Astrocyte of the spinal cord (primary cell): ENCODE data around the gene ZNG1B.
"Not testable (repeated sequence)": the region's sequence is repeated elsewhere in the genome, so short reads cannot be mapped to it uniquely, and the experiment has no call there.

Source experiments
- DNase-seq: peaks from one replicate; pipeline ENCODE4 v3.0.0; 2011; ENCODE audit warnings: low read depth, low spot score
- H3K4me3 ChIP-seq: 2 replicates; pipeline ENCODE4 v1.5.1; 2011; ENCODE audit warnings: low read depth, mild to moderate bottlenecking, low read length, moderate library complexity
- in situ Hi-C: cut with HindIII; loops from 2 replicates; pipeline ENCODE4 v1.10.0; 2017; ENCODE audit warnings: low sequenced_read_pairs

ZNG1B gene

GRCh38 chr2:113520837-113521236 is 83.3 kb downstream of the ZNG1B start:
- DNase-seq, in situ Hi-C loops, H3K4me3 ChIP-seq: not testable (repeated sequence)

- H3K4me3 ChIP-seq, in situ Hi-C loops, DNase-seq: not testable (repeated sequence)
These were observed 84.0 kb downstream of the ZNG1B start for GRCh38 chr2:113521492-113521891.

GRCh38 chr2:113524986-113525385 is 87.5 kb downstream of the ZNG1B start:
- in situ Hi-C loops, result not testable (repeated sequence)

GRCh38 chr2:113527350-113528045 is 90.0 kb downstream of the ZNG1B start:
- DNase-seq, in situ Hi-C loops, H3K4me3 ChIP-seq: not testable (repeated sequence)

More at GRCh38 chr2:113524986-113525385, 87.5 kb downstream of the ZNG1B start:
- not testable (repeated sequence) for H3K4me3 ChIP-seq, DNase-seq

GRCh38 chr2:113528126-113528525 is 90.6 kb downstream of the ZNG1B start:
- DNase-seq, H3K4me3 ChIP-seq, in situ Hi-C loops: not testable (repeated sequence)

- in situ Hi-C loops, H3K4me3 ChIP-seq, DNase-seq: not testable (repeated sequence)
These were observed 91.4 kb downstream of the ZNG1B start for GRCh38 chr2:113528904-113529303.

GRCh38 chr2:113532991-113533390 is 95.5 kb downstream of the ZNG1B start:
- DNase-seq, H3K4me3 ChIP-seq, in situ Hi-C loops: not testable (repeated sequence)

GRCh38 chr2:113536573-113536972 is 99.1 kb downstream of the ZNG1B start:
- in situ Hi-C loops, DNase-seq, H3K4me3 ChIP-seq: not testable (repeated sequence)

GRCh38 chr2:113540834-113541203 is 103.3 kb downstream of the ZNG1B start:
- in situ Hi-C loops, result not testable (repeated sequence)

GRCh38 chr2:113541204-113541975 is 103.9 kb downstream of the ZNG1B start:
- peak; percentile 0 for DNase-seq
- H3K4me3 ChIP-seq, result peak overlapping the region; percentile 30
- in situ Hi-C loops, result not testable (repeated sequence)

More at GRCh38 chr2:113540834-113541203, 103.3 kb downstream of the ZNG1B start:
- DNase-seq, H3K4me3 ChIP-seq: not testable (repeated sequence)

- DNase-seq, H3K4me3 ChIP-seq, in situ Hi-C loops: not testable (repeated sequence)
These were observed 104.5 kb downstream of the ZNG1B start for GRCh38 chr2:113541976-113542485.

GRCh38 chr2:113542529-113542928 is 105.0 kb downstream of the ZNG1B start:
- in situ Hi-C loops, H3K4me3 ChIP-seq, DNase-seq: not testable (repeated sequence)
